ENCODE measurements around the gene SGPL1.

Gene SGPL1

GRCh38 chr10:70906953-70907636 lies 91.3 kb downstream of the SGPL1 start:
- no peak overlapping the region for H3K4me3 ChIP-seq (ENCODE audit: low read depth, low read length)
- no peak for TF ChIP-seq CTCF (IDR thresholded peaks at IDR 0.05; ENCODE audit: low read depth, low read length, missing control alignments)
- DNase-seq (ENCODE audit: low read depth): no peak

GRCh38 chr10:70907637-70908405 lies 92.1 kb downstream of the SGPL1 start:
- no peak for DNase-seq (ENCODE audit: low read depth)
- TF ChIP-seq CTCF (IDR thresholded peaks at IDR 0.05; ENCODE audit: low read depth, low read length, missing control alignments): no peak
- no peak overlapping the region for H3K4me3 ChIP-seq (ENCODE audit: low read depth, low read length)

GRCh38 chr10:70908406-70909296 lies 92.9 kb downstream of the SGPL1 start:
- DNase-seq (ENCODE audit: low read depth): no peak
- no peak overlapping the region for H3K4me3 ChIP-seq (ENCODE audit: low read depth, low read length)
- TF ChIP-seq CTCF (IDR thresholded peaks at IDR 0.05; ENCODE audit: low read depth, low read length, missing control alignments): no peak

- no peak for TF ChIP-seq CTCF (IDR thresholded peaks at IDR 0.05; ENCODE audit: low read depth, low read length, missing control alignments)
- no peak for DNase-seq (ENCODE audit: low read depth)
- H3K4me3 ChIP-seq (ENCODE audit: low read depth, low read length): no peak overlapping the region
Measured at GRCh38 chr10:70909326-70909935, 93.7 kb downstream of the SGPL1 start.

GRCh38 chr10:70910486-70911341 lies 95.0 kb downstream of the SGPL1 start:
- no peak for TF ChIP-seq CTCF (IDR thresholded peaks at IDR 0.05; ENCODE audit: low read depth, low read length, missing control alignments)
- no peak for DNase-seq (ENCODE audit: low read depth)
- no peak overlapping the region for H3K4me3 ChIP-seq (ENCODE audit: low read depth, low read length)

- DNase-seq (ENCODE audit: low read depth): no peak
- no peak overlapping the region for H3K4me3 ChIP-seq (ENCODE audit: low read depth, low read length)
- TF ChIP-seq CTCF (IDR thresholded peaks at IDR 0.05; ENCODE audit: low read depth, low read length, missing control alignments): no peak
Measured at GRCh38 chr10:70911386-70911785, 95.6 kb downstream of the SGPL1 start.
